ENCODE results near the gene RIMS3. TPM values are rescaled to one million over a fixed set of nuclear protein-coding genes. Genes with fewer than 3 reads are reported as not detected.
A peak's percentile ranks its signal among the peaks of the same experiment; 100 is the strongest.
"Not testable (repeated sequence)": the region's sequence is repeated elsewhere in the genome, so short reads cannot be mapped to it uniquely, and the experiment has no call there.

The RIMS3 gene
- total RNA-seq, 3 donors from 2014 or later: 0.42 to 0.78 (median 0.57) TPM

GRCh38 chr1:40593449-40594186 is 71.9 kb downstream of the RIMS3 start:
- peaks cover 6% of the 10 kb centered on the region for H3K27me3 Mint-ChIP-seq (ENCODE audit: low read depth)
- no peak overlapping the region for H3K4me3 Mint-ChIP-seq
- DNase-seq (no peak), ATAC-seq (no peak)
- no peaks in the 10 kb centered on the region for H3K4me1 Mint-ChIP-seq (ENCODE audit: low read depth)
- H3K9me3 Mint-ChIP-seq: no peaks in the 10 kb centered on the region
- H3K36me3 Mint-ChIP-seq (ENCODE audit: insufficient read depth): no peaks in the 10 kb centered on the region

GRCh38 chr1:40592107-40592803 is 73.2 kb downstream of the RIMS3 start:
- Mint-ChIP-seq H3K4me1 (ENCODE audit: low read depth) (no peaks in the 10 kb centered on the region), H3K9me3 (no peaks in the 10 kb centered on the region), H3K36me3 (ENCODE audit: insufficient read depth) (no peaks in the 10 kb centered on the region), H3K27me3 (ENCODE audit: low read depth) (peaks cover 6% of the 10 kb centered on the region), H3K4me3 (no peak overlapping the region)
- ATAC-seq (peak in 1 of 2 donors; percentile 59), DNase-seq (no peak)

GRCh38 chr1:40588586-40588985 is 76.9 kb downstream of the RIMS3 start:
- H3K9me3 Mint-ChIP-seq: no peaks in the 10 kb centered on the region
- no peaks in the 10 kb centered on the region for H3K36me3 Mint-ChIP-seq (ENCODE audit: insufficient read depth)
- no peaks in the 10 kb centered on the region for H3K4me1 Mint-ChIP-seq (ENCODE audit: low read depth)
- ATAC-seq (no peak), DNase-seq (no peak)
- peaks cover 6% of the 10 kb centered on the region for H3K27me3 Mint-ChIP-seq (ENCODE audit: low read depth)
- H3K4me3 Mint-ChIP-seq: no peak overlapping the region

- H3K36me3 Mint-ChIP-seq (ENCODE audit: insufficient read depth): no peaks in the 10 kb centered on the region
- ATAC-seq (peak; percentile 37 to 43), DNase-seq (no peak)
- H3K27me3 Mint-ChIP-seq (ENCODE audit: low read depth): peaks cover 1% of the 10 kb centered on the region
- no peaks in the 10 kb centered on the region for H3K9me3 Mint-ChIP-seq
- no peaks in the 10 kb centered on the region for H3K4me1 Mint-ChIP-seq (ENCODE audit: low read depth)
- H3K4me3 Mint-ChIP-seq: no peak overlapping the region
Measured at GRCh38 chr1:40583980-40584379, 81.5 kb downstream of the RIMS3 start.

- no peak for DNase-seq
- Mint-ChIP-seq H3K36me3 (ENCODE audit: insufficient read depth) (no peaks in the 10 kb centered on the region), H3K27me3 (ENCODE audit: low read depth) (peaks cover 4% of the 10 kb centered on the region), H3K9me3 (no peaks in the 10 kb centered on the region), H3K4me3 (no peak overlapping the region), H3K4me1 (ENCODE audit: low read depth) (no peaks in the 10 kb centered on the region)
- no peak for ATAC-seq
Measured at GRCh38 chr1:40582116-40582515, 83.4 kb downstream of the RIMS3 start.

- Mint-ChIP-seq H3K27me3 (ENCODE audit: low read depth) (peaks cover 12% of the 10 kb centered on the region), H3K36me3 (ENCODE audit: insufficient read depth) (no peaks in the 10 kb centered on the region), H3K4me3 (no peak overlapping the region), H3K9me3 (no peaks in the 10 kb centered on the region), H3K4me1 (ENCODE audit: low read depth) (no peaks in the 10 kb centered on the region)
- no peak for ATAC-seq
- DNase-seq: no peak
Measured at GRCh38 chr1:40575336-40575735, 90.1 kb downstream of the RIMS3 start.

- H3K4me3 Mint-ChIP-seq; DNase-seq; H3K36me3 Mint-ChIP-seq (ENCODE audit: insufficient read depth); H3K4me1 Mint-ChIP-seq (ENCODE audit: low read depth); ATAC-seq; H3K9me3 Mint-ChIP-seq: not testable (repeated sequence)
- H3K27me3 Mint-ChIP-seq (ENCODE audit: low read depth): peaks cover 12% of the 10 kb centered on the region
Measured at GRCh38 chr1:40574805-40575204, 90.7 kb downstream of the RIMS3 start.

Other genes with a start within 250 kb of the RIMS3 start
- gene ZFP69B, start 215.2 kb downstream of the RIMS3 start, total RNA-seq: 10 to 100 TPM in 1 of 3 donors, 1 to 10 TPM in 2; 8.0 to 10.1 (median 9.6) TPM
- 1 to 10 TPM; 2.6 to 3.7 (median 2.7) TPM for gene ZFP69, start 188.4 kb downstream of the RIMS3 start, total RNA-seq
- gene EXO5, start 156.9 kb downstream of the RIMS3 start, total RNA-seq: 10 to 100 TPM; 10.1 to 12.8 (median 11.6) TPM
- gene ZNF684, start 134.0 kb downstream of the RIMS3 start, total RNA-seq: 1 to 10 TPM; 3.0 to 4.2 (median 4.0) TPM
- gene NFYC, start 26.0 kb upstream of the RIMS3 start, total RNA-seq: 10 to 100 TPM; 59.8 to 72.8 (median 67.0) TPM
- under 1 TPM; 0.24 to 0.56 (median 0.24) TPM for gene KCNQ4, start 118.1 kb upstream of the RIMS3 start, total RNA-seq
- gene CITED4, start 196.7 kb upstream of the RIMS3 start, total RNA-seq: 1 to 10 TPM; 3.1 to 3.5 (median 3.2) TPM

Measured in activated T-cell treated with anti-CD3 and anti-CD28 coated beads, Interleukin-2, amount 50 U/mL, for 4 hours (primary cell).